ENCODE measurements around the gene SLC6A18.

DNA sequence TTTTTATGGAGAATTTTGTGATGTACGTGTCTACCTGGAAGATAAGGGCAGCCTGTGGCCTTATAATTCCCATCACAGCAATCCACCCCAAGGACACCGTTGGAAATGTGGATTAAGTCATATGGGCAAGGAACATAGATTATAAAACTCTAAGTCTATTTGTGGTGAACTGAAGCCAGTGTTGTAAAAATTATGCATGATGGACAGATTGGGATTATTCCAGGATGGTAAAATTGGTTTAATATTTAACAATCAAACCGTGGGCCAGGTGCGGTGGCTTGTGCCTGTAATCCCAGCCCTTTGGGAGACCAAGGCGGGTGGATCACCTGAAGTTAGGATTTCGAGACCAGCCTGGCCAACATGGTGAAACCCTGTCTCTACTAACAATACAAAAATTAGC, 36.7 kb upstream of the SLC6A18 start:
- TF ChIP-seq, protein P1, sequence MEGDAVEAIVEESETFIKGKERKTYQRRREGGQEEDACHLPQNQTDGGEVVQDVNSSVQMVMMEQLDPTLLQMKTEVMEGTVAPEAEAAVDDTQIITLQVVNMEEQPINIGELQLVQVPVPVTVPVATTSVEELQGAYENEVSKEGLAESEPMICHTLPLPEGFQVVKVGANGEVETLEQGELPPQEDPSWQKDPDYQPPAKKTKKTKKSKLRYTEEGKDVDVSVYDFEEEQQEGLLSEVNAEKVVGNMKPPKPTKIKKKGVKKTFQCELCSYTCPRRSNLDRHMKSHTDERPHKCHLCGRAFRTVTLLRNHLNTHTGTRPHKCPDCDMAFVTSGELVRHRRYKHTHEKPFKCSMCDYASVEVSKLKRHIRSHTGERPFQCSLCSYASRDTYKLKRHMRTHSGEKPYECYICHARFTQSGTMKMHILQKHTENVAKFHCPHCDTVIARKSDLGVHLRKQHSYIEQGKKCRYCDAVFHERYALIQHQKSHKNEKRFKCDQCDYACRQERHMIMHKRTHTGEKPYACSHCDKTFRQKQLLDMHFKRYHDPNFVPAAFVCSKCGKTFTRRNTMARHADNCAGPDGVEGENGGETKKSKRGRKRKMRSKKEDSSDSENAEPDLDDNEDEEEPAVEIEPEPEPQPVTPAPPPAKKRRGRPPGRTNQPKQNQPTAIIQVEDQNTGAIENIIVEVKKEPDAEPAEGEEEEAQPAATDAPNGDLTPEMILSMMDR (tag by site-specific recombination; IDR thresholded peaks at IDR 0.05): no peak
- TF ChIP-seq ZNF354C (tag by site-specific recombination; IDR thresholded peaks at IDR 0.05; ENCODE audit: borderline replicate concordance, low read depth) (no peak), ZNF274 (IDR thresholded peaks at IDR 0.05; ENCODE audit: low read length) (no peak), ZNF274 (tag by site-specific recombination; IDR thresholded peaks at IDR 0.05; ENCODE audit: borderline replicate concordance) (no peak), ZNF24 (tag by site-specific recombination; IDR thresholded peaks at IDR 0.05) (no peak), ZFP41 (tag by site-specific recombination; IDR thresholded peaks at IDR 0.05; ENCODE audit: borderline replicate concordance) (no peak)
- TF ChIP-seq, protein P2, sequence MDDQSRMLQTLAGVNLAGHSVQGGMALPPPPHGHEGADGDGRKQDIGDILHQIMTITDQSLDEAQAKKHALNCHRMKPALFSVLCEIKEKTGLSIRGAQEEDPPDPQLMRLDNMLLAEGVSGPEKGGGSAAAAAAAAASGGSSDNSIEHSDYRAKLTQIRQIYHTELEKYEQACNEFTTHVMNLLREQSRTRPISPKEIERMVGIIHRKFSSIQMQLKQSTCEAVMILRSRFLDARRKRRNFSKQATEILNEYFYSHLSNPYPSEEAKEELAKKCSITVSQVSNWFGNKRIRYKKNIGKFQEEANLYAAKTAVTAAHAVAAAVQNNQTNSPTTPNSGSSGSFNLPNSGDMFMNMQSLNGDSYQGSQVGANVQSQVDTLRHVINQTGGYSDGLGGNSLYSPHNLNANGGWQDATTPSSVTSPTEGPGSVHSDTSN (CRISPR knock-in tag; IDR thresholded peaks at IDR 0.05): no peak
- TF ChIP-seq, protein P3, sequence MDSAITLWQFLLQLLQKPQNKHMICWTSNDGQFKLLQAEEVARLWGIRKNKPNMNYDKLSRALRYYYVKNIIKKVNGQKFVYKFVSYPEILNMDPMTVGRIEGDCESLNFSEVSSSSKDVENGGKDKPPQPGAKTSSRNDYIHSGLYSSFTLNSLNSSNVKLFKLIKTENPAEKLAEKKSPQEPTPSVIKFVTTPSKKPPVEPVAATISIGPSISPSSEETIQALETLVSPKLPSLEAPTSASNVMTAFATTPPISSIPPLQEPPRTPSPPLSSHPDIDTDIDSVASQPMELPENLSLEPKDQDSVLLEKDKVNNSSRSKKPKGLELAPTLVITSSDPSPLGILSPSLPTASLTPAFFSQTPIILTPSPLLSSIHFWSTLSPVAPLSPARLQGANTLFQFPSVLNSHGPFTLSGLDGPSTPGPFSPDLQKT (IDR thresholded peaks at IDR 0.05; ENCODE audit: borderline replicate concordance, low read depth, low read length): no peak
